GM12875 (cell line): ENCODE measurements around the gene NEK7.

Source experiments
- H3K4me3 ChIP-seq: one replicate; pipeline ENCODE4 v1.5.1; 2011; ENCODE audit warnings: low read depth, low read length, control low read depth
- CTCF ChIP-seq: IDR thresholded peaks from 2 replicates; pipeline ENCODE4 v1.5.1; 2011; ENCODE audit warnings: low read depth, mild to moderate bottlenecking, control low read depth, inconsistent platforms, low read length, moderate library complexity, borderline replicate concordance; ENCODE audit not compliant: insufficient read depth

The NEK7 gene

GRCh38 chr1:198281911-198282310 lies 125.1 kb downstream of the NEK7 start:
- TF ChIP-seq CTCF = no peak
- no peak overlapping the region for H3K4me3 ChIP-seq

- TF ChIP-seq CTCF = no peak
- H3K4me3 ChIP-seq = no peak overlapping the region
These were observed 126.4 kb downstream of the NEK7 start for GRCh38 chr1:198283222-198283621.

- H3K4me3 ChIP-seq = no peak overlapping the region
- TF ChIP-seq CTCF = no peak
These were observed 131.1 kb downstream of the NEK7 start for GRCh38 chr1:198287916-198288315.

- H3K4me3 ChIP-seq = no peak overlapping the region
- no peak for TF ChIP-seq CTCF
These were observed 133.4 kb downstream of the NEK7 start for GRCh38 chr1:198290089-198290683.

- no peak overlapping the region for H3K4me3 ChIP-seq
- TF ChIP-seq CTCF = no peak
These were observed 134.2 kb downstream of the NEK7 start for GRCh38 chr1:198291036-198291435.

GRCh38 chr1:198291924-198292323 lies 135.1 kb downstream of the NEK7 start:
- no peak overlapping the region for H3K4me3 ChIP-seq
- TF ChIP-seq CTCF = no peak

GRCh38 chr1:198295225-198295624 lies 138.4 kb downstream of the NEK7 start:
- no peak for TF ChIP-seq CTCF
- no peak overlapping the region for H3K4me3 ChIP-seq
